SW480 (cell line): ENCODE results near the gene EML4.
"Not testable (repeated sequence)": the region's sequence is repeated elsewhere in the genome, so short reads cannot be mapped to it uniquely, and the experiment has no call there.

ENCODE experiments used
- DNase-seq: peaks from one replicate; pipeline ENCODE4 v3.0.0-alpha.2; 2016; ENCODE audit warnings: low spot score

EML4 gene

GRCh38 chr2:42171396-42171980 is 2.3 kb downstream of the EML4 start:
- no peak for DNase-seq

- DNase-seq = no peak
Measured at GRCh38 chr2:42172020-42172419, 2.9 kb downstream of the EML4 start.

GRCh38 chr2:42172566-42172965 is 3.4 kb downstream of the EML4 start:
- DNase-seq = no peak

DNA sequence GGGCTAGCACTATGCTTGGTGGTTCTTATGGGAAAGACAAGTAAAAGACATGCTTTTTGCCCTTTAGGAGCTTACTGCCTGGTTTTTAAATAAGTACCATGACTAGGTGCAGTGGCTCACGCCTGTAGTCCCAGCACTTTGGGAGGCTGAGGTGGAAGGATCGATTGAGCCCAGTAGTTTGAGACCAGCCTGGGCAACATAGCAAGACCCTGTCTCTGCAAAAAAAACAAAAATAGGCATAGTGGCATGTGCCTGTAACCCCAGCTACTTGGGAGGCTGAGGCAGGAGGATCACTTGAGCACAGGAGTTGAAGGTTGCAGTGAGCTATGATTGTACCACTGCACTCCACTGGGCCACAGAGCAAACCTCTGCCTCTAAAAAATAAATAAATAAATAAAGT is 4.3 kb downstream of the EML4 start:
- not testable (repeated sequence) for DNase-seq

DNA sequence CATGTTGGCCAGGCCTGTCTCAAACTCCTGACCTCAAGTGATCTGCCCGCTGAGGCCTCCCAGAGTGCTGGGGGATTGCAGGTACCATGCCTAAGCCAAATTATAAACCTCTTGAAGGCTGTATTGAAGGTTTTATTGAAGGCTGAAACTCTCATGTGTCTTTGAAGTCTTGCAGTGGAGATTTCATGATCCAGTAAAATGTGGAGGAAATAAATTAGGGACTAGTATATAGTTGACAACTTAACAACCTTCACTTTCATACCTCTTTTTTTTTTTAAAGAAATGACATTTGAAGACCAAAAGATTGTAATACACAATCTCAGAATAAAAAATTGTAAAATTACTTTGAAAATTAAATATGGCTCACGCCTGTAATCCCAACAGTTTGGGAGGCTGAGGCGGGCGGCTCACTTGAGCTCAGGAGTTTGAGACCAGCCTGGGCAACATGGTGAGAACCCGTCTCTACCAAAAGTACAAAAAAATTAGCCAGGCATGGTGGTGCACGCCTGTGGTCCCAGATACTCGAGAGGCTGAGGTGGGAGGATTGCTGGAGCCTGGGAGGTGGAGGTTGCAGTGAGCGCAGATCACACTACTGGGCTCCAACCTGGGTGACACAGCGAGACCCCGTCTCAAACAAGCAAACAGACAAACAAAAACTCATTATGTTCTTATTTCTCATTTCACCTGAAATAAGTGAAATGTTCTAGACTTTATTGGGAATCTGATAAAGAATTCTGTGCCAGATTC is 8.0 kb downstream of the EML4 start:
- no peak for DNase-seq

GRCh38 chr2:42178335-42178734 is 9.2 kb downstream of the EML4 start:
- DNase-seq = no peak

DNA sequence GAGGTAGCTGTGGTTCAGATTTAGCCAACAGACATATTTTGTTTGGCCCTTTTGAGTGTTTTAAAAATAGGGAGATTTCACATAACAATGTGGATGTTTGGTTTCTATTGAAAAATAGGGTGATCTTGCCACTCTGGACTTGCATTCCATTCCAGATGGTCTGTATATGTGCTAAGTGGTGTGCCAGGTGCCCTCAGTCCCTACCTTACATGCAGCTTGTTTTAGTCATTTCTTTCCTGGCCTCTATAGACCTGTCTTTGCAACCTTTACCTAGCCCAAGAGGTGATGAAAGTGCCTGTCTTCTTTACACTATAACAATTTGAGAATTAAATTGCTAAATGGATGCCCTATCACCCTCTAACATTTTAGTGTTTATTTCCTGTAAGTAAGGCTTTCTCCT is 11.1 kb downstream of the EML4 start:
- no peak for DNase-seq

DNA sequence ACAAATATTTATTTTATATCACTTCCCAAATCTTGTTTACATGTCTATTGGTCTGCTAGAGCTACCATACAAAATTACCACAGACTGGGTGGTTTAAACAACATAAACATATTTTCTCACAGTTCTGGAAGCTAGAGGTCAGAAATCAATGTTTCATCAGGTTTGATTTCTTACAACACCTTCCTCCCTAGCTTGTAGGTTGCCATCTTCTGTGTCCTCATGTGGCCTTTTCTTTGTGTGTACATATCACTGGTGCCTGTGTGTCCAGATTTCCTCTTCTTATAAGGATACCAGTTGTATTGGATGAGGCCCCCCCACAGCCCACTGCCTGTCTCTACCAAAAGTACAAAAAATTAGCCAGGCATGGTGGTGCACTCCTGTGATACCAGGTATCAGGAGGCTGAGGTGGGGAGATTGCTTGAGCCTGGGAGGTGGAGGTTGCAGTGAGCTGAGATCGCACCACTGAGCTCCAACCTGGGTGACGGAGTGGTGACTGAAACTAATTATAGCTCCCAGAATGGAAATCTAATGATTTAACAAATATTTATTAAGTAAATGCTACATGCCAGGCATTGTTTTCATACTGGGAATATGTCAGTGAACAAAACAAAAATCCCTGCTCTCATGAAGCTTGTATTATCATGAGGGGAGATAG is 13.6 kb downstream of the EML4 start:
- no peak for DNase-seq

DNA sequence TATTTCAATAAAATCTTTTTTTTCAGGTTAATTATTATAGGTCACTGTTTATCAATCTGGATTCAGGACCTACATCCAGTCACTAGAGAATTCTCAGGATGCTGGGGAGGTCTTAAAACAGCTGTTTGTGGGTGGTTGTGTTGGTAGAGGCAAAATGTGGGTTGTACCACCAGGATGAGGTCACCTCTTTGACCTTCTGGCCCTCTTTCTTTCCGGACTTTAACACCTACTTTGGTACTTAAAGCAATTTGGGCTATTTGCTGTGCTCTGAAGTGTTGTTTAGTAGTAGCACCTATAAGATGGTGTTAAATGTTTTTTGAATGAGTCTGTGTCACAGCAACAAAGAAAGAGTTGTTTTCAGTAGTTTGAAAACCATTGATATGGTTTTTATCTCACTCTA is 14.6 kb downstream of the EML4 start:
- DNase-seq = no peak

DNA sequence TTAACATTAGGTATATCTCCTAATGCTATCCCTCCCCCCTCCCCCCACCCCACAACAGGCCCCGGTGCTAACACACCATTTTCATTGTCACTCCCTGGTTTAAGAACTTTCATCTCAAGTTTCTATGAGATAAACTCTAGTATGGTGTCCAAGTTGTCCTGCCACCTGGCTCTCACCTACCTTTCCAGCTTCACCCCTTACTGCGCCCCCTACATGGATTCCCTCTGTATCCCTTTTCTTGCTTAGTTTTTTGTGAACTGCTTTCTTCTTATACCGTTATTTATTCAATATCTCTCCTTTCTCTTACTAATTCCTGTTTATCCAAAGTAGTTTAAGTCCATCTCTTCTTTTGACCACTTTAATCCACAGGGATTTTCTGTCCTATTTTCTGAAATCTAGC is 15.2 kb downstream of the EML4 start:
- DNase-seq = no peak

- DNase-seq = no peak
Measured at GRCh38 chr2:42185220-42185921, 16.2 kb downstream of the EML4 start.

GRCh38 chr2:42186366-42186765 is 17.2 kb downstream of the EML4 start:
- no peak for DNase-seq

DNA sequence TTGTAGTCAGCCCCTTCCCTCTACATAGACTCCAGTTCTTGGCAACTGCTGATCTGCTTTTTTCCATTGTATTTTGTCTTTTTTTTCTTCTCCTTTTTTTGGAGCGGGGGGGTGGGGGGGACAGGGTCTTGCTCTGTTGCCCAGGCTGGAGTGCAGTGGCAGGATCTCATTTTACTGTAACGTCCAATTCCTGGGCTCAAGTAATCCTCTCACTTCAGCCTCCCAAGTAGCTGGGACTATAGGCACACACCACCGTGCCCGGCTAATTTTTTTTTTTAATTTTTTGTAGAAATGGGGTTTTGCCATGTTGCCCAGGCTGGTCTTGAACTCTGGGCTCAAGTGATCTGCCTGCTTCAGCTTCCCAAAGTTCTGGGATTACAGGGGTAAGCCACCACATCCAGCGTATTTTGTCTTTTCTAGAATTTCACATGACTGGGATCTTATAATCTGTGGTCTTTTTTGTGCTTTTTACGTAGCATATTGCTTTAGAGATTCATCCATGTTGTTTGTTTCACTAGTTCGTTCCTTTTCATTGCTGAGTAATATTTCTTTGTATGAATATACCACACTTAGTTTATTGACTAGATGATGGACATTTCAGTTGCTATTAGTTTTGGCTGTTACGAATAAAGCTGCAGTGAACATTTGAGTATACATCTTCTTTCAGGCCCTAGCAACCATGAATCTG is 17.9 kb downstream of the EML4 start:
- DNase-seq = no peak

DNA sequence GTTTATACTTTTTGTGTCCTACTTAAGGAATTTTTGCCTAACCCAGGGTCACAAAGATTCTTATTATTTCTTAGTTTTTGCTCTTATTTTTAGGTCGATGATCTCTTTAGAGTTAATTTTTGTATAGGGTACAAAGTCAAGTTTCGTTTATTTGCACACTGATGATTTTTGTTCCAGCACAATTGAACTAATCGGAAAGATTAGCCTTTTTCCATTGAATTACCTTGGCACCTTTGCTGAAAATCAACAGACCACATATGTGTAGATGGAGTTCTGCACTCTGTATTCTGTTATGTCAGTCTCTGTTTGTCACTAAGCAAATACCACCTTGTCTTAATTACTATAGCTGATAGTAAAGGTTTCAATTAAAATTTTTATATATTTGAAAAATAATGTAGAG is 18.7 kb downstream of the EML4 start:
- DNase-seq = no peak

DNA sequence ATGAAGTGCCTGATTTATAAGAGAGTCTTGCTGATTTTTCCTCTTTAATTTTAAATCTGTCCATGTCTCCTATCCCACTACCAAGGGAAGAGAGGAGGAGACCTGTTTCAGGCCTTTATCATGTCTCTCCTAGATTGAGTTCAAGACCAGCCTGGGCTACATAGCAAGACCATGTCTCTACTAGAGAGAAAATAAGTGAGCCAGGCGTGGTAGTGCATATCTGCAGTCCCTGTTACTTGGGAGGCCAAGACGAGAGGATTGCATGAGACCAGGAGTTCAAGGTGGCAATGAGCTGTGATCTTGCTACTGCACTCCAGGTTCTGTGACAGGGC is 20.0 kb downstream of the EML4 start:
- no peak for DNase-seq

- DNase-seq = no peak
Measured at GRCh38 chr2:42190191-42190590, 21.0 kb downstream of the EML4 start.

- no peak for DNase-seq
Measured at GRCh38 chr2:42191285-42192009, 22.3 kb downstream of the EML4 start.

DNA sequence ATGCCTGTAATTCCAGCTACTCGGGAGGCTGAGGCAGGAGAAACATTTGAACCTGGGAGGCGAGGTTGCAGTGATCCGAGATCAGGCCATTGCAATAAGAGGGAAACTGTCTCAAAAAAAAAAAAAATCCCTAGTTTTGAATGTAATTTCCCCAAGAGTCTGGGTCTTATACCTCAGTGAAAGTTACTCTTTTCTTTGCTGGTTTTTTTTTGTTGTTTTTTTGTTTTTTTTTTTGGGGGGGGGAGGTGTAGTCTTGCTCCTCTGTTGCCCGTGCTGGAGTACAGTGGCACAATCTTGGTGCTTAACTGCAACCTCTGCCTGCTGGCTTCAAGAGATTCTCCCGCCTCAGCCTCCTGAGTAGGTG is 22.8 kb downstream of the EML4 start:
- DNase-seq = no peak

DNA sequence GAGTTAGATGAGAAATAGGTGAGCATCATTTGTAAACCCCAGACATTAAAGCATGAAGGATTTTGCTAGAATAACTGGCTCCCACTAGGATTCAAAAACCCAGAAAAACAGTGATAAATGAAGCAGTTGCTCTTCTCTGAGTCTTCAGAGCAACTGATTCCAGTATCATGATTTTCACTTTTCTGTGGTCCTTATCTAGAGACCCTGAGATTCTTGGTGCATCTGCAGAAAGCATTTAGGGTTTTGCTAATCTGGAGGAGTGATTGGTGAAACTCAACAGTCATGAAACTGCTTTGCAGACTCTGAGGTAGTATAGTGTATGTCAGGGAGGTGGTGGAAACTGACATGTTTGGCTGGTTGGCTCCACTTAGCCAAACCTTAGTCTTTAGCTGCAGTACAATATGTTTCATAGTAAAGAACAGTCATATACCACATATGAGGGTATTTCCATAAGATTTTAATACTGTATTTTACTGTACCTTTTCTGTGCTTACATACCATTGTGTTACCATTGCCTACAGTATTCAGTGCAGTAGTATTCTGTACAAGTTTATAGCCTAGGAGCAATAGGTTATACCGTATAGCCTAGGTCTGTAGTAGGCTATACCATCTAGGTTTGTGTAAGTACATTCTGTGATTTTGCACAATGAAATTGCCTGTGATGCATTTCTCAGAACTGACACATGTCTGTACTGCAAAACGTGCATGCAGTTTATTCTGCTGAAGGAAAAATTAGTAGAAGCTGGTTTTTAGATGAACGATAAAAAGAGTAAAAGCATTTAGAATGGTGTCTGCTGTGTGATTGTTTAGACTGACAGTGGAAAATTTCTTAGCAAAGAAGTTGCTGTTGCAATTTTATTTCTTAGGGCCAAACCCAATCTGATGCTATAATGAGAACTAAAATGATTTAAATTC is 23.8 kb downstream of the EML4 start:
- no peak for DNase-seq

DNA sequence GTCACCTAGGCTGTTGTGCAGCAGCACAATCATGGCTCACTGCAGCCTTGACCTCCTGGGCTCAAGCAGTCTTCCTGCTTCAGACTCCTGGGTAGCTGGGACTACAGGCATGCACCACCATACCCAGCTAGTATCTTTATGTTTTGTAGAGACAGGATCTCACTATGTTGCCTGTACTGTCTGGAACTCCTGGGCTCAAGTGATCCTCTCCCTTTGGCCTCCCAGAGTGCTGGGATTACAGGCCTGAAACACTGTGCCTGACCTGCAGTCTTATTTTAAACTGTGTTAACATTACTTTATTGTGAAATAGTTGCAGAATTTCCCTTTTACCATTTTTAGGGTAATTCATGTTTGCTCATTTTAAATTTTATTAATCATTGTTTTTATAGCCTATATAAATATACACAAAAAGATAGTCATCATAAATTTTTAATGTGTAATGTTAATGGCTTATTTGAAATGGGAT is 24.6 kb downstream of the EML4 start:
- DNase-seq = no peak

DNA sequence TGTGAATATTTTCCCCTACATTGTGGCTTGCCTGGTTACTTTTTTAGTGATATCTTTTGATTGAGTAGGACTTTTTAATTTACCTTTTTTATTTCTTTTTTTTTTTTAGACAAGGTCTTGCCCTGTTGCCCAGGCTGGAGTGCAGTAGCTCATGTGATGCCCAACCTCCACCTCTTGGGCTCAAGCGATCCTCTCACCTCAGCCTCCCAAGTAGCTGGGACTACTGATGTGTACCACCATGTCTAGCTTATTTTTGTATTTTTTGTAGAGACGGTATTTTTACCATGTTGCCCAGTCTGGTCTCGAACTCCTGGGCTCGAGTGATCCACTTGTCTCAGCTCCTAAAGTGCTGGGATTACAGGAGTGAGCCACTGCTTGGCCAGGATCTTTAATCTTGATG is 25.3 kb downstream of the EML4 start:
- DNase-seq = no peak
